GM23248 (cell line): ENCODE measurements around the gene LAMA3.

Experiments used
- EZH2 ChIP-seq: fragments of 200-600 bp; sonication (generic); IDR thresholded peaks from 2 replicates; pipeline ENCODE4 v1.6.1; 2018; ENCODE audit warnings: antibody characterized with exemption, mild to moderate bottlenecking; ENCODE audit not compliant: insufficient read depth, poor library complexity, severe bottlenecking
- EZH2phosphoT487 ChIP-seq: fragments of 200-600 bp; sonication (generic); IDR thresholded peaks from 2 replicates; pipeline ENCODE4 v1.6.1; 2018; ENCODE audit warnings: antibody characterized with exemption, moderate library complexity, mild to moderate bottlenecking, low read depth; ENCODE audit not compliant: insufficient read depth

DNA sequence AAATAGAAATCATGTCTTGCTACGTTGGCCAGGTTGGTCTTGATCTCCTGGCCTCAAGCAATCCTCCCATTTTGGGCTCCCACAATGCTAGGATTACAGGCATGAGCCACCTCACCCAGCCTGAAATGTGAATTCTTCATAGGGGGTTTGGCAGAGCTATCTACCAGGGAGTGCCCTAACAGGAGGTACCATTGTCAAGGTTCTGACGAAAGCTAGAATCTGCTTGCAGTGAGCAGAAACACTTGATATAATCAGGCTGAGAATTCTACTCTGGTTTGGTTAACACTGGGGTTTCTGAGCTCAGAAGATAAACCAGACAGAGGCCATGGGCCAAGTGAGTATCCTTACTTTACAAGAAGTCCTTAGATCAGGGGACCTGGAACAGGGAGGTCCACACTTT lies 7.2 kb upstream of the LAMA3 start:
- no peak for TF ChIP-seq EZH2
- no peak for TF ChIP-seq EZH2phosphoT487
